ENCODE results near the gene NCOA1. TPM values are rescaled to one million over a fixed set of nuclear protein-coding genes. Genes with fewer than 3 reads are reported as not detected.

Gene NCOA1
- total and polyA plus RNA-seq, 8 donors: 6.2 to 27.0 (median 17.3) TPM

DNA sequence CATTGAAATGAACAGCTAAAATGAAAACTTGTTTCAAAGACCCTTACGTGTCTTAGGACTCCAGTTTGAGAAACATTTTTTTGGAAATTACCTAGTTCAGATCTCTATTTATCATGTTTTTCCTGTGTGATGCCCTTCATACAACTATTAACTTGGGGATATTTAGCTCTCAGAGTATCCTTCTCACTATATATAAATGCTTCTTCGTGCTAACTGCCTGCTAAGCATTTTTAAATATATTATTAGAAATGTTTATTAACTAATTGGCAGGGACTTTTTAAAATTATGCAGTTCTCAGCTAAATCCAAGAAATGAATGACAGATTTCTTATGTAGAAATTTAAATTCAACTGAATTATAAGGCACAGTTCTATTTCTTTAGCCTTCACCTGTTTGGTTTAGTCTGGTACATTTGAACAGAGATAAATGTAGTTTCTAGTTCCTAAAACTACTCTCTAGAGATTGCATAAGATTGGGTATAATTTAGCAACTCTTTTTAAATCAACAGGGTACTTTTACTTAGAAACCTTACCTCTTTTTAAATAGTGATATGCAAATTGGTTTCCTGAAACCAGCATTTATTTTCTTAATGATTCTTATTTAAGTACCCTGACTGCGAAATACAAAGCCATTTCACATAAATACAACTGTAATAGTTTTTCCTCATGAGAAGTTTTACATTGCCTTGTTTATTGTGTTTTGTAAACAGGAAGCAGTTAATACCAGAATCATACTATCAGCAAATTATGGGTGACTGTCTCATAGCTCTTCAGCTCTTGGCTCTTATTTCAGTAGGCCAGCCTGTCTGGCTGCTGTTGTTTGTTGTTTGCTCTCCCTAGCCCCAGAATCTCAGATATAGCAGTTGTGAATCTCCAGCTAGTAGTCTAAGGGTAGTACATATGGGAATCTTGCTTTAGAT lies 161.5 kb downstream of the NCOA1 start:
- peak in 3 of 4 donors; percentile 21 to 52 (median 38) for ATAC-seq
- WGBS, 2 donors: 90 to 93% methylated on average over 3 of the region's 3 CpGs
- FAIRE-seq: no peak
- no peak overlapping the region for H3K27ac ChIP-seq
- H3K4me3 ChIP-seq: no peak overlapping the region
- H3K4me1 ChIP-seq: peaks cover 0 to 8% (median 5%) of the 10 kb centered on the region in 3 donors
- H3K9me3 ChIP-seq: no peaks in the 10 kb centered on the region
- intact Hi-C loops (cut with DNase I): no loop called here
- DNase-seq: no peak
- TF ChIP-seq, protein P1, sequence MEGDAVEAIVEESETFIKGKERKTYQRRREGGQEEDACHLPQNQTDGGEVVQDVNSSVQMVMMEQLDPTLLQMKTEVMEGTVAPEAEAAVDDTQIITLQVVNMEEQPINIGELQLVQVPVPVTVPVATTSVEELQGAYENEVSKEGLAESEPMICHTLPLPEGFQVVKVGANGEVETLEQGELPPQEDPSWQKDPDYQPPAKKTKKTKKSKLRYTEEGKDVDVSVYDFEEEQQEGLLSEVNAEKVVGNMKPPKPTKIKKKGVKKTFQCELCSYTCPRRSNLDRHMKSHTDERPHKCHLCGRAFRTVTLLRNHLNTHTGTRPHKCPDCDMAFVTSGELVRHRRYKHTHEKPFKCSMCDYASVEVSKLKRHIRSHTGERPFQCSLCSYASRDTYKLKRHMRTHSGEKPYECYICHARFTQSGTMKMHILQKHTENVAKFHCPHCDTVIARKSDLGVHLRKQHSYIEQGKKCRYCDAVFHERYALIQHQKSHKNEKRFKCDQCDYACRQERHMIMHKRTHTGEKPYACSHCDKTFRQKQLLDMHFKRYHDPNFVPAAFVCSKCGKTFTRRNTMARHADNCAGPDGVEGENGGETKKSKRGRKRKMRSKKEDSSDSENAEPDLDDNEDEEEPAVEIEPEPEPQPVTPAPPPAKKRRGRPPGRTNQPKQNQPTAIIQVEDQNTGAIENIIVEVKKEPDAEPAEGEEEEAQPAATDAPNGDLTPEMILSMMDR (IDR thresholded peaks at IDR 0.05): no peak
- no peaks in the 10 kb centered on the region for H3K27me3 ChIP-seq
- H3K36me3 ChIP-seq: no peaks in the 10 kb centered on the region

DNA sequence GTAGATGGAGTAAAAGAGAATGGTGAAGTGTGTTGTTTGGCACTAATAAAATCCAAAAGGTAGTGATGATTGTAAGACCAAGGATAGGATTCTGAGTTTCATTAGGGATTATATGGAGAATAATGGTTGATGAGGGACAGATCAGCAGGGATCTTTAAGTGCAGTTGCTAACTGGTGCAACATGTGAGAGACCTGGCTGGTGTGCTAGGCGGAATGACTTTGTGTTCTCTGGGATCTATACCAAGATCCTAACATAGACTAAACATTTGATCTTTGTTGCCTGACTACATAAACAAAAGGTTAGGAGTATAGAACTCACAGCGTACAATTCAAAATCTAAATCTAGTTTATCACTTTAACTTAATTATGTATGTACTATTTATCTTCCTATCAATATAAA lies 166.8 kb downstream of the NCOA1 start:
- FAIRE-seq (no peak), ATAC-seq (no peak), DNase-seq (no peak)
- Histone ChIP-seq H3K9me3 (no peaks in the 10 kb centered on the region), H3K4me3 (no peak overlapping the region), H3K4me1 (peaks cover 0 to 5% (median 4%) of the 10 kb centered on the region in 3 donors), H3K36me3 (peaks cover 0 to 5% (median 0%) of the 10 kb centered on the region in 3 donors), H3K27me3 (no peaks in the 10 kb centered on the region), H3K27ac (no peak overlapping the region)
- intact Hi-C loops (cut with DNase I): no loop called here
- WGBS, 2 donors: 91 to 96% methylated on average over 2 of the region's 2 CpGs
- TF ChIP-seq, protein P1 (IDR thresholded peaks at IDR 0.05): no peak

DNA sequence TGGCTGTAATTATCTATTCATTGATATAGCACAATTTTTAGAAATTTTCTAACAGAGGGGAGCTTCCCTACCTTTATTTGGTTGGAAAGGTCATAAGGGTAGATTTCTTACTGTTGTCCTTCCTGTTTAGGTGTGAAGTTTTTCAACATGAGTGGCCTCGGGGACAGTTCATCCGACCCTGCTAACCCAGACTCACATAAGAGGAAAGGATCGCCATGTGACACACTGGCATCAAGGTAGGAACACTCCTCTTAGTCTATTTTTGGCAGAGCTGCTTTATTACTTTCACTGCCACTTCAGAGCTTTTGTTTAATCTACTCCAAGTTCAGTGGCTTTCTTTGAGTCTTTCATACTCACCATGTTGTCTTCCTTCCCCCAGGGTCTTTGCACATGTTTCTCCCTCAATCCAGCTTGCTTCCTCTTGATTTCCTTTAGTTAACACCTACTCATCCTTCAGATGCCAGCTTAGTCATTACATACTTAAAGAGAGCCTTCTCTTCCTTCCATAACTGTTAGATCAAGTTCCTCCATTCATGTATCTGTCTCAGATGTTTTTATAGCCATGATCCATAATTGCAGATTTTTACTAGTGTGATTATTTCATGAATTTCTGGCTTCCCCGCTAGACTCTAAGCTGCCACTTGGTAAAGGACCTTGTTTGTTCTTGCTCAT lies 167.6 kb downstream of the NCOA1 start:
- H3K27ac ChIP-seq: no peak overlapping the region
- DNase-seq (no peak), FAIRE-seq (no peak), ATAC-seq (no peak)
- no peaks in the 10 kb centered on the region for H3K27me3 ChIP-seq
- intact Hi-C loops (cut with DNase I): no loop called here
- TF ChIP-seq, protein P1 (IDR thresholded peaks at IDR 0.05): no peak
- H3K4me1 ChIP-seq: peaks cover 0 to 5% (median 0%) of the 10 kb centered on the region in 3 donors
- H3K4me3 ChIP-seq: no peak overlapping the region
- H3K36me3 ChIP-seq: peaks cover 0 to 5% (median 0%) of the 10 kb centered on the region in 3 donors
- 86 to 93% methylated on average over 4 of the region's 4 CpGs for WGBS, 2 donors
- H3K9me3 ChIP-seq: no peaks in the 10 kb centered on the region

DNA sequence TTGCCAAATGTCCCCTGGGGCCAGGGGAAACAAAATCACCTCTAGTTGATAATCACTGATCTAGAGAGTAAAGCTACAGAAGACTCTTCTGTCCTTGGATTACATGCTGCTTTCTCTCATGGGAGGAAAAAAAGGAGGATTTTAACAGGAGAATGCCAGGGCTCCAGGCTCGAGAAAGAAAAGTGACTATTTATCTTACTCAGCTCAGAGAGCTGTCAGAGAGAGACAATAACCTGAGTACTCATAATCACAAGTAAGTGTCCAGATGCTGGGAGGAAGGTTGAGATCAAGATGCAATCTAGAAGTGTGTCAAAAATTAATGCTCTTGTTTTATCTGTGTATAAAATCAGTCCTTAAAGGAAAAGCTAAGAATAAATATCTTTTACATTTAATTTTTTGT lies 168.8 kb downstream of the NCOA1 start:
- FAIRE-seq (no peak), ATAC-seq (no peak), DNase-seq (no peak)
- no peaks in the 10 kb centered on the region for H3K27me3 ChIP-seq
- intact Hi-C loops (cut with DNase I): no loop called here
- no peak overlapping the region for H3K4me3 ChIP-seq
- H3K27ac ChIP-seq: no peak overlapping the region
- H3K9me3 ChIP-seq: no peaks in the 10 kb centered on the region
- peaks cover 0 to 2% (median 0%) of the 10 kb centered on the region in 3 donors for H3K4me1 ChIP-seq
- peaks cover 0 to 5% (median 0%) of the 10 kb centered on the region in 3 donors for H3K36me3 ChIP-seq
- 36 to 55% methylated on average over 1 of the region's 1 CpG for WGBS, 2 donors
- TF ChIP-seq, protein P1 (IDR thresholded peaks at IDR 0.05): no peak

All from pancreas (tissue), 10 donors.